Prostate gland (tissue), 2 donors: Measurements from ENCODE around the gene DLG2. TPM values are rescaled to one million over a fixed set of nuclear protein-coding genes. Genes with fewer than 3 reads are reported as not detected.

Experiments used
- DNase-seq: peaks from one replicate; pipeline ENCODE4 v3.0.0-alpha.2; 2019; ENCODE audit warnings: low spot score
- H3K27ac ChIP-seq, 2 donors: fragments of 200-600 bp; sonication (generic); 2 replicates each; pipeline ENCODE4 v1.5.1; 2017 to 2019
- H3K27me3 ChIP-seq: fragments of 200-600 bp; sonication (generic); replicated peaks from 2 replicates; pipeline ENCODE4 v1.5.1; 2019; ENCODE audit not compliant: insufficient read depth
- H3K36me3 ChIP-seq, 2 donors: fragments of 200-600 bp; sonication (generic); 1 replicate in 1 of 2; 2 replicates in 1 of 2; pipeline versions ENCODE4 v1.5.1 to v1.8.1; 2017 to 2019
- H3K4me1 ChIP-seq: fragments of 200-600 bp; sonication (generic); replicated peaks from 2 replicates; pipeline ENCODE4 v1.5.1; 2019
- H3K4me3 ChIP-seq, 2 donors: fragments of 200-600 bp; sonication (generic); 2 replicates each; pipeline ENCODE4 v1.5.1; 2017 to 2019
- H3K9me3 ChIP-seq: fragments of 200-600 bp; sonication (generic); 2 replicates; pipeline ENCODE4 v1.5.1; 2017
- CTCF ChIP-seq, 4 experiments: fragments of 200-600 bp in 2 of 4; fragments of 450-650 bp in 2 of 4; sonication (generic) in 2 of 4; IDR thresholded peaks; 1 replicate in 3 of 4; 2 replicates in 1 of 4; pipeline ENCODE4 v1.5.1; 2016 to 2019; ENCODE audit warnings: antibody characterized with exemption in 4 of 4, mild to moderate bottlenecking in 2 of 4, moderate library complexity in 2 of 4
- POLR2A ChIP-seq: fragments of 450-650 bp; IDR thresholded peaks from one replicate; pipeline ENCODE4 v1.6.1; 2016; ENCODE audit warnings: antibody characterized with exemption, mild to moderate bottlenecking
- POLR2AphosphoS5 ChIP-seq: sonication (generic); formaldehyde crosslinking; IDR thresholded peaks from one replicate; pipeline ENCODE4 v1.6.1; 2017; ENCODE audit warnings: antibody characterized with exemption
- WGBS: methylation state at CpG from one replicate; pipeline ENCODE4 v1.1.5; 2018; 5-methylcytosine and 5-hydroxymethylcytosine counted together
- intact Hi-C: fragments of 100-400 bp; cut with DNase I; formaldehyde crosslinking; loops from one replicate; pipeline ENCODE4 v1.14.2; 2022
- total RNA-seq, 2 donors: library from RNA; depleted of rRNA; stranded (reverse); fragments of >200 nt; gene quantifications; one replicate each; pipeline ENCODE4 v1.1.0, GENCODE V29; 2016

Gene DLG2
- total RNA-seq, 2 donors from 2014 or later: 9.8 to 16.2 TPM

- DNase-seq: no peak
- H3K27me3 ChIP-seq: no peaks in the 10 kb centered on the region
- H3K9me3 ChIP-seq: no peaks in the 10 kb centered on the region
- H3K27ac ChIP-seq: no peak overlapping the region
- H3K4me1 ChIP-seq: no peaks in the 10 kb centered on the region
- no peak overlapping the region for H3K4me3 ChIP-seq
- H3K36me3 ChIP-seq: no peaks in the 10 kb centered on the region
- 66% methylated on average over 8 of the region's 8 CpGs for WGBS
- TF ChIP-seq CTCF (IDR thresholded peaks at IDR 0.05) (peak in 1 of 4 experiments; percentile 17), POLR2AphosphoS5 (no peak), POLR2A (no peak)
- intact Hi-C loops: no loop called here
Measured at GRCh38 chr11:84800755-84801346, 826.3 kb downstream of the DLG2 start.

- no peaks in the 10 kb centered on the region for H3K4me1 ChIP-seq
- TF ChIP-seq POLR2A (no peak), CTCF (IDR thresholded peaks at IDR 0.05) (no peak), POLR2AphosphoS5 (no peak)
- no peaks in the 10 kb centered on the region for H3K36me3 ChIP-seq
- no peak for DNase-seq
- H3K9me3 ChIP-seq: no peaks in the 10 kb centered on the region
- 73% methylated on average over 3 of the region's 3 CpGs for WGBS
- intact Hi-C loops: no loop called here
- H3K27me3 ChIP-seq: no peaks in the 10 kb centered on the region
- H3K27ac ChIP-seq: no peak overlapping the region
- no peak overlapping the region for H3K4me3 ChIP-seq
Measured at GRCh38 chr11:84799112-84799511, 828.0 kb downstream of the DLG2 start.

- Histone ChIP-seq H3K4me3 (no peak overlapping the region), H3K4me1 (no peaks in the 10 kb centered on the region), H3K27ac (no peak overlapping the region), H3K27me3 (no peaks in the 10 kb centered on the region), H3K36me3 (no peaks in the 10 kb centered on the region), H3K9me3 (no peaks in the 10 kb centered on the region)
- WGBS: 96% methylated on average over 8 of the region's 8 CpGs
- intact Hi-C loops: no loop called here
- no peak for TF ChIP-seq POLR2AphosphoS5
- TF ChIP-seq POLR2A: no peak
- no peak for TF ChIP-seq CTCF (IDR thresholded peaks at IDR 0.05)
- no peak for DNase-seq
Measured at GRCh38 chr11:84795698-84796097, 831.4 kb downstream of the DLG2 start.

GRCh38 chr11:84794663-84795443 is 832.3 kb downstream of the DLG2 start:
- DNase-seq: no peak
- Histone ChIP-seq H3K4me1 (no peaks in the 10 kb centered on the region), H3K27me3 (no peaks in the 10 kb centered on the region), H3K4me3 (no peak overlapping the region), H3K36me3 (no peaks in the 10 kb centered on the region), H3K27ac (no peak overlapping the region), H3K9me3 (no peaks in the 10 kb centered on the region)
- intact Hi-C loops: no loop called here
- 90% methylated on average over 10 of the region's 10 CpGs for WGBS
- TF ChIP-seq POLR2A: no peak
- TF ChIP-seq POLR2AphosphoS5: no peak
- no peak for TF ChIP-seq CTCF (IDR thresholded peaks at IDR 0.05)

GRCh38 chr11:84793318-84793717 is 833.8 kb downstream of the DLG2 start:
- no peaks in the 10 kb centered on the region for H3K4me1 ChIP-seq
- WGBS: 88% methylated on average over 2 of the region's 2 CpGs
- no peak for TF ChIP-seq POLR2AphosphoS5
- TF ChIP-seq POLR2A: no peak
- TF ChIP-seq CTCF (IDR thresholded peaks at IDR 0.05): no peak

More at GRCh38 chr11:84793318-84793717, 833.8 kb downstream of the DLG2 start:
- no peaks in the 10 kb centered on the region for H3K9me3 ChIP-seq
- H3K27ac ChIP-seq: no peak overlapping the region
- H3K27me3 ChIP-seq: no peaks in the 10 kb centered on the region
- intact Hi-C loops: no loop called here
- DNase-seq: no peak
- no peaks in the 10 kb centered on the region for H3K36me3 ChIP-seq
- H3K4me3 ChIP-seq: no peak overlapping the region
